ENCODE data around the gene PRRT2.

Gene PRRT2

DNA sequence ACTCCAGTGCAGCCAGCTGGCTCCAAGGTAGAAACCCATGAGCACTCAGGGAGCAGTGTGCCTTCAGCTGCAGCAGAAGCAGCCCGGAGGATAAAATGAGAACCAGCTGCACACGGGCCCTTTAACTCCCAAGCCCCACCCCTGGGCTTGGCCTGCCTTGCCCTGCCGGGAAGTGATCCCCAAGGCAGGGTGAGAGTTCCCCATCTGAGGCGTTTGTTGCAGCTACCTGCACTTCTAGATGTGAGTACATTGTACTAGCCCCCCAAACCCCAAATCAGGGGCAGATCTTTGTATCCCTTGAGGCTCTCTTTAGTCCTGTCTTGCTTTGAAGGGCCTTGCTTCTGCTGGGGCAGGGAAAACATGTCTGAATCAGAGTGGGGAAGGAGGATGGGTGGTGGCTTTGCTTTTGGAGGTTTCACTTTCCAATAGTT, 8.3 kb downstream of the PRRT2 start, which contains the start of gene MVP:
TSS of gene MVP (plus strand) at position 192 of the 431 bp plus-strand sequence. CDS start 10,088 bp downstream, outside the sequence.
- Histone ChIP-seq H3K27me3 (replicated peaks; ENCODE audit: insufficient read depth, low read length) (no peaks in the 10 kb centered on the region), H3K4me1 (ENCODE audit: low read length) (peaks cover 46% of the 10 kb centered on the region), H3K36me3 (replicated peaks; ENCODE audit: insufficient read depth, low read length) (no peaks in the 10 kb centered on the region), H3K79me2 (ENCODE audit: low read length) (peaks cover 80% of the 10 kb centered on the region), H3K9me3 (replicated peaks; ENCODE audit: insufficient read depth, low read length) (no peaks in the 10 kb centered on the region), H3K9me2 (replicated peaks; ENCODE audit: insufficient read depth, low read length) (no peaks in the 10 kb centered on the region), H3K9ac (ENCODE audit: low read length) (peak within 1 kb of the TSS; percentile 68), H3K4me2 (ENCODE audit: low read depth, low read length) (peak within 1 kb of the TSS; percentile 90), H4K20me1 (ENCODE audit: insufficient read depth, low read length) (no peaks in the 10 kb centered on the region), H3F3A (ENCODE audit: insufficient read depth, low read length) (peaks cover 41% of the 10 kb centered on the region), H2AFZ (ENCODE audit: low read length) (no peak within 1 kb of the TSS), H3K4me3 (ENCODE audit: low read length) (peak within 1 kb of the TSS; percentile 70), H3K27ac (ENCODE audit: low read length) (peak within 1 kb of the TSS; percentile 80)
- peak; percentile 78 for DNase-seq
- TF ChIP-seq EZH2phosphoT487 (IDR thresholded peaks at IDR 0.05; ENCODE audit: low read length) (no peak), EZH2 (optimal IDR thresholded peaks at IDR 0.05; ENCODE audit: low read depth, low read length) (no peak)
- TF ChIP-seq, protein P1, sequence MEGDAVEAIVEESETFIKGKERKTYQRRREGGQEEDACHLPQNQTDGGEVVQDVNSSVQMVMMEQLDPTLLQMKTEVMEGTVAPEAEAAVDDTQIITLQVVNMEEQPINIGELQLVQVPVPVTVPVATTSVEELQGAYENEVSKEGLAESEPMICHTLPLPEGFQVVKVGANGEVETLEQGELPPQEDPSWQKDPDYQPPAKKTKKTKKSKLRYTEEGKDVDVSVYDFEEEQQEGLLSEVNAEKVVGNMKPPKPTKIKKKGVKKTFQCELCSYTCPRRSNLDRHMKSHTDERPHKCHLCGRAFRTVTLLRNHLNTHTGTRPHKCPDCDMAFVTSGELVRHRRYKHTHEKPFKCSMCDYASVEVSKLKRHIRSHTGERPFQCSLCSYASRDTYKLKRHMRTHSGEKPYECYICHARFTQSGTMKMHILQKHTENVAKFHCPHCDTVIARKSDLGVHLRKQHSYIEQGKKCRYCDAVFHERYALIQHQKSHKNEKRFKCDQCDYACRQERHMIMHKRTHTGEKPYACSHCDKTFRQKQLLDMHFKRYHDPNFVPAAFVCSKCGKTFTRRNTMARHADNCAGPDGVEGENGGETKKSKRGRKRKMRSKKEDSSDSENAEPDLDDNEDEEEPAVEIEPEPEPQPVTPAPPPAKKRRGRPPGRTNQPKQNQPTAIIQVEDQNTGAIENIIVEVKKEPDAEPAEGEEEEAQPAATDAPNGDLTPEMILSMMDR (IDR thresholded peaks at IDR 0.05; ENCODE audit: low read length), result no peak

DNA sequence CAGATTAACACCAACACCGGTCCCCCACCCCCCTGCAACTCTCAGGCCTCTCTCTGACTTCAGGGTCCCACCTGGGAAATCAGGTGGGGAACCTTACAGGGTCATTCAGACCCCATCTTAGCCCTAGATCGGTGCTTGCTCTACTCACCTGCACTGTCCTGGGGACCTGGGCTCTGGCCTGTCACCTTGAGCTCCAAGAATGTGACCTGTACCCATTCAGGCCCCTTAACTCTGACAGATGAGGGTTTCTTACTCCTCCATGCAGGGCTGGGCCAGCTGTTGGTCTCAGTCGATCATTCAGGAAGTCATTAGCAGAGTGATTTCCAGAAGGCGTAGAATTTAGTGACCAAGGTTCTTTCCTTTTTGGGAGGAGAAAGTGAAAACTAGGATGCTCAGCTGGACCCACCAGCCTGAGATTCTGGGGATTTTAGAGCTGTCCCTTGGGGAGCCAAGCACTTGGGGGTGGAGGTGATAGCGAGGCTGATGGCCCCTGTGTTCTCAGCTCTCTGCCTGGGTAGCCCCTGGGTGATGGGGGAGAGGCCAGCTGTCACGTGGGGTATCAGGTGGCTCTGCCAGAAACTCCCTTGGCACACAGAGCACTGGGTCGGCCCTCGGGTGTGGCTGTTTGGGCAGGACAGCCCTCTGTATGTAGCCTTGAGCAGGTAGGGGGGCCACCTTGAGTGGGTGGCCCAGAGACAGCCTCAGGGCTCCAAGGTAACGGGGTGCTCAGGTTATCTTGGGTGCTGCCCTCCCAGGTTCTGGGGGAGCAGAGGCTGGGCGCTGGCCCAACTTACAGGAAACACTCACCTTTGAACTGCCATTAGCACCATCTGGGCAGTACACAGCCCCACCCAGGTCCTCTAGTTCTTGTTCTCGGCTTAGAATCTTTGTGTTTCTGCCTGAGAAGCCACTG, 9.0 kb downstream of the PRRT2 start:
- Histone ChIP-seq H3K9ac (ENCODE audit: low read length) (peak overlapping the region; percentile 68), H3K4me2 (ENCODE audit: low read depth, low read length) (peak overlapping the region; percentile 90), H3K9me3 (replicated peaks; ENCODE audit: insufficient read depth, low read length) (no peaks in the 10 kb centered on the region), H3K27me3 (replicated peaks; ENCODE audit: insufficient read depth, low read length) (no peaks in the 10 kb centered on the region), H3F3A (ENCODE audit: insufficient read depth, low read length) (peaks cover 41% of the 10 kb centered on the region), H3K27ac (ENCODE audit: low read length) (peak overlapping the region; percentile 80), H3K9me2 (replicated peaks; ENCODE audit: insufficient read depth, low read length) (no peaks in the 10 kb centered on the region), H3K36me3 (replicated peaks; ENCODE audit: insufficient read depth, low read length) (no peaks in the 10 kb centered on the region), H4K20me1 (ENCODE audit: insufficient read depth, low read length) (no peaks in the 10 kb centered on the region), H3K4me1 (ENCODE audit: low read length) (peaks cover 48% of the 10 kb centered on the region), H2AFZ (ENCODE audit: low read length) (no peak overlapping the region), H3K79me2 (ENCODE audit: low read length) (peaks cover 87% of the 10 kb centered on the region), H3K4me3 (ENCODE audit: low read length) (peak overlapping the region; percentile 70)
- TF ChIP-seq, protein P1 (IDR thresholded peaks at IDR 0.05; ENCODE audit: low read length), result no peak
- TF ChIP-seq EZH2 (optimal IDR thresholded peaks at IDR 0.05; ENCODE audit: low read depth, low read length) (no peak), EZH2phosphoT487 (IDR thresholded peaks at IDR 0.05; ENCODE audit: low read length) (no peak)
- DNase-seq, result peak; percentile 62

DNA sequence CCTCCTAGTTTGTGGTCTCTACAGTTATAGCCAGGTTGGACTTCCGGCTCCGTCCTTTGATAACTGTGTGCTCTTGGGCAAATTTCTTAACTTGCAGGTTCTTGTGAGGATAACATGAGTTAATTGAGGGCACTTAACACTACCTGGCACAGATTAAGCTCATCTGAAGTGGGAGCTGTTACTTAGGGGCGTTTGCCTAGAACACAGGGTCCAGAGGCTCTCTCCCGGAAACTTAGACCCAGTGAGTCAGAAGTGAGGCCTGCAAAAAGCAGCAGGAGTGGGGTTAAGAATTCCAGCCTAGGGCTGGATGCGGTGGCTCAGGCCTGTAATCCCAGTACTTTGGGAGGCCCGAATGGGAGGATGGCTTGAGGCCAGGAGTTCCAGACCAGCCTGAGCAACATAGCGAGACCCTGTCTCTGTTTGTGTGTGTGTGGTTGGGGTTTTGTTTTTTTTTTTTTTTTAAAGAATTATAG, 9.7 kb downstream of the PRRT2 start:
- H3F3A ChIP-seq (ENCODE audit: insufficient read depth, low read length), result peaks cover 40% of the 10 kb centered on the region
- peak overlapping the region; percentile 70 for H3K4me3 ChIP-seq (ENCODE audit: low read length)

More for the DNA sequence above, 9.7 kb downstream of the PRRT2 start:
- Histone ChIP-seq H3K79me2 (ENCODE audit: low read length) (peaks cover 86% of the 10 kb centered on the region), H3K27me3 (replicated peaks; ENCODE audit: insufficient read depth, low read length) (no peaks in the 10 kb centered on the region), H3K4me1 (ENCODE audit: low read length) (peaks cover 48% of the 10 kb centered on the region), H3K9me3 (replicated peaks; ENCODE audit: insufficient read depth, low read length) (no peaks in the 10 kb centered on the region), H3K4me2 (ENCODE audit: low read depth, low read length) (peak overlapping the region; percentile 90), H4K20me1 (ENCODE audit: insufficient read depth, low read length) (no peaks in the 10 kb centered on the region), H3K36me3 (replicated peaks; ENCODE audit: insufficient read depth, low read length) (no peaks in the 10 kb centered on the region), H2AFZ (ENCODE audit: low read length) (no peak overlapping the region), H3K9me2 (replicated peaks; ENCODE audit: insufficient read depth, low read length) (no peaks in the 10 kb centered on the region), H3K9ac (ENCODE audit: low read length) (peak overlapping the region; percentile 68), H3K27ac (ENCODE audit: low read length) (peak overlapping the region; percentile 80; the same call in 1 of the 2 replicates)
- TF ChIP-seq EZH2phosphoT487 (IDR thresholded peaks at IDR 0.05; ENCODE audit: low read length), result no peak
- TF ChIP-seq, protein P1 (IDR thresholded peaks at IDR 0.05; ENCODE audit: low read length), result no peak
- TF ChIP-seq EZH2 (optimal IDR thresholded peaks at IDR 0.05; ENCODE audit: low read depth, low read length), result no peak
- DNase-seq, result no peak
